ENCODE results near the gene CSNK1E.

CSNK1E gene

GRCh38 chr22:38312261-38312800, 4.9 kb downstream of the CSNK1E start:
- H3K4me3 ChIP-seq (ENCODE audit: low read length, poor library complexity, severe bottlenecking), result peak overlapping the region; percentile 95
- no peaks in the 10 kb centered on the region for H3K9me3 ChIP-seq (ENCODE audit: insufficient read depth, low read depth, low read length)
- H3K4me2 ChIP-seq (ENCODE audit: low read depth, low read length, poor library complexity, severe bottlenecking), result peak overlapping the region; percentile 89
- H3K9ac ChIP-seq (ENCODE audit: low read depth, low read length, poor library complexity, severe bottlenecking), result peak overlapping the region; percentile 95
- H4K20me1 ChIP-seq (ENCODE audit: insufficient read depth, low read length, poor library complexity, severe bottlenecking), result peaks cover 84% of the 10 kb centered on the region
- TF ChIP-seq, protein P1, sequence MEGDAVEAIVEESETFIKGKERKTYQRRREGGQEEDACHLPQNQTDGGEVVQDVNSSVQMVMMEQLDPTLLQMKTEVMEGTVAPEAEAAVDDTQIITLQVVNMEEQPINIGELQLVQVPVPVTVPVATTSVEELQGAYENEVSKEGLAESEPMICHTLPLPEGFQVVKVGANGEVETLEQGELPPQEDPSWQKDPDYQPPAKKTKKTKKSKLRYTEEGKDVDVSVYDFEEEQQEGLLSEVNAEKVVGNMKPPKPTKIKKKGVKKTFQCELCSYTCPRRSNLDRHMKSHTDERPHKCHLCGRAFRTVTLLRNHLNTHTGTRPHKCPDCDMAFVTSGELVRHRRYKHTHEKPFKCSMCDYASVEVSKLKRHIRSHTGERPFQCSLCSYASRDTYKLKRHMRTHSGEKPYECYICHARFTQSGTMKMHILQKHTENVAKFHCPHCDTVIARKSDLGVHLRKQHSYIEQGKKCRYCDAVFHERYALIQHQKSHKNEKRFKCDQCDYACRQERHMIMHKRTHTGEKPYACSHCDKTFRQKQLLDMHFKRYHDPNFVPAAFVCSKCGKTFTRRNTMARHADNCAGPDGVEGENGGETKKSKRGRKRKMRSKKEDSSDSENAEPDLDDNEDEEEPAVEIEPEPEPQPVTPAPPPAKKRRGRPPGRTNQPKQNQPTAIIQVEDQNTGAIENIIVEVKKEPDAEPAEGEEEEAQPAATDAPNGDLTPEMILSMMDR (conservative IDR thresholded peaks at IDR 0.05; ENCODE audit: low read length), result no peak
- no peak for TF ChIP-seq EZH2phosphoT487 (IDR thresholded peaks at IDR 0.05; ENCODE audit: borderline replicate concordance)
- peaks cover 5% of the 10 kb centered on the region; the same call in 1 of the 2 replicates for H3F3A ChIP-seq (ENCODE audit: low read depth)
- peaks cover 96% of the 10 kb centered on the region for H3K79me2 ChIP-seq (ENCODE audit: insufficient read depth, low read length)
- peaks cover 45% of the 10 kb centered on the region for H3K4me1 ChIP-seq (ENCODE audit: insufficient read depth, low read length, poor library complexity, severe bottlenecking)
- H2AFZ ChIP-seq (ENCODE audit: low read length), result no peak overlapping the region
- no peaks in the 10 kb centered on the region for H3K9me2 ChIP-seq (replicated peaks; ENCODE audit: low read depth, low read length)
- peaks cover 4% of the 10 kb centered on the region for H3K27me3 ChIP-seq (ENCODE audit: insufficient read depth, low read length, poor library complexity, severe bottlenecking)
- peaks cover 34% of the 10 kb centered on the region; the same call in 1 of the 2 replicates for H3K36me3 ChIP-seq (ENCODE audit: insufficient read depth, low read length)

DNA sequence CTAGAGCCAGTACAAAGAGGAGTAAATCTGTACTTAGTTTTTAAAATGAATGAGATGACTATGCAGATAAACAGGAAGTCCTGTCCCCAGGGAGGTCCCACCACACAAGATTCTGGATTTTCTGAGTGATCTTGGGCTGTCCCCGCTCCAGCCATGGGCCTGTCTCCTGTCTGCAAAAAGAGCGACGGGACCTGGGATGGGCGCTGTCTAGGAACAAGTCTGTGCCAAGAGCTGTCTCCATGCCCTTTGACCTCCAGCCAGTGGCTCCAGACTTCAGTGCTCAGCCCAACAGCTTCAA, 6.0 kb downstream of the CSNK1E start:
- Histone ChIP-seq H3K27me3 (ENCODE audit: insufficient read depth, low read length, poor library complexity, severe bottlenecking) (no peaks in the 10 kb centered on the region), H3K9me3 (ENCODE audit: insufficient read depth, low read depth, low read length) (no peaks in the 10 kb centered on the region), H3K4me2 (ENCODE audit: low read depth, low read length, poor library complexity, severe bottlenecking) (peak overlapping the region; percentile 29), H3K4me3 (ENCODE audit: low read length, poor library complexity, severe bottlenecking) (no peak overlapping the region), H3K9me2 (replicated peaks; ENCODE audit: low read depth, low read length) (no peaks in the 10 kb centered on the region), H4K20me1 (ENCODE audit: insufficient read depth, low read length, poor library complexity, severe bottlenecking) (peaks cover 90% of the 10 kb centered on the region), H2AFZ (ENCODE audit: low read length) (no peak overlapping the region), H3F3A (ENCODE audit: low read depth) (0 out of 2 replicates have a peak, but pooled peaks cover 2% of the 10 kb centered on the region), H3K36me3 (ENCODE audit: insufficient read depth, low read length) (peaks cover 34% of the 10 kb centered on the region; the same call in 1 of the 2 replicates), H3K9ac (ENCODE audit: low read depth, low read length, poor library complexity, severe bottlenecking) (no peak overlapping the region), H3K79me2 (ENCODE audit: insufficient read depth, low read length) (peaks cover 98% of the 10 kb centered on the region), H3K4me1 (ENCODE audit: insufficient read depth, low read length, poor library complexity, severe bottlenecking) (peaks cover 41% of the 10 kb centered on the region)
- no peak for TF ChIP-seq EZH2phosphoT487 (IDR thresholded peaks at IDR 0.05; ENCODE audit: borderline replicate concordance)
- TF ChIP-seq, protein P1 (conservative IDR thresholded peaks at IDR 0.05; ENCODE audit: low read length), result no peak

DNA sequence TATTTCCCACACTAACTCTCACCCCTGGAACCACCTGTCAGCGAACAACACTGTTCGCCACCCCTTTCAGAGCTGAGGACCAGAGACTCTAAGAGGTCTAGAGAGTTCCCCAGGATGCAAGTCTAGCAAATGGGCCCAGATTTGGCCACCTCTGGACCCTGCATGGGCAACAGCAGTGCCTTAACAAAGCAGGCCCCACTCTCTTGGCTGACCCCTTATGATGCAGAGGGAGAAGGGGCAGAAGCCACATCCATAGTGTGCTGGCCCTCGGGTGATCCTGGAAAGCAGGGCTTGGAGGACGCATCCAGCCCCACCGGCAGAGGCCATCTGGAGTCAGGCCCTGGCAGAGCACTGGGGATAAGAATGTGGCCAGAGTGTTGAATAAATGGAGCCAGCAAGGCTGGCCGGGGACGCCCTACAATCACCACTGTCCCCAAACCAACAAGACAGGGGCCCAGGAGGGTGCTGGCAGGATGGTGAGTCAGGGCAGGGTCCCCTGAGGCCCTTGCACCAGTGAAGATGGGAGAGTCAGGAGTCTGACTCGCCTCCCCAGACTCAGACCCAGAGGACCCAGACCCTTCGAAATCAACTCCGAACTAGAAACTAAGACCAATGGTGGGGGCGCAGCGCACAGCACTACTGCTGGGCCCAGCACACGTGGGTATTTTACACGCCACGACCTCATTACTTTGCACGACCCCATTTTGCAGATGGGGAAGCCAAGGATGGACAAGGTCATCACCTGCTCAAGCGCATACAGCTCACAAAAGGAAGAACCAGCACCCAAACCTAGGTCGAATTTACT, 6.5 kb downstream of the CSNK1E start:
- Histone ChIP-seq H4K20me1 (ENCODE audit: insufficient read depth, low read length, poor library complexity, severe bottlenecking) (peaks cover 90% of the 10 kb centered on the region), H3K79me2 (ENCODE audit: insufficient read depth, low read length) (peaks cover 98% of the 10 kb centered on the region), H2AFZ (ENCODE audit: low read length) (no peak overlapping the region), H3F3A (ENCODE audit: low read depth) (peaks cover 4% of the 10 kb centered on the region; the same call in 1 of the 2 replicates), H3K9ac (ENCODE audit: low read depth, low read length, poor library complexity, severe bottlenecking) (no peak overlapping the region), H3K4me2 (ENCODE audit: low read depth, low read length, poor library complexity, severe bottlenecking) (peak overlapping the region; percentile 29), H3K4me3 (ENCODE audit: low read length, poor library complexity, severe bottlenecking) (peak overlapping the region; percentile 8), H3K4me1 (ENCODE audit: insufficient read depth, low read length, poor library complexity, severe bottlenecking) (peaks cover 41% of the 10 kb centered on the region), H3K27me3 (ENCODE audit: insufficient read depth, low read length, poor library complexity, severe bottlenecking) (no peaks in the 10 kb centered on the region), H3K9me2 (replicated peaks; ENCODE audit: low read depth, low read length) (no peaks in the 10 kb centered on the region), H3K36me3 (ENCODE audit: insufficient read depth, low read length) (peaks cover 39% of the 10 kb centered on the region; the same call in 1 of the 2 replicates), H3K9me3 (ENCODE audit: insufficient read depth, low read depth, low read length) (no peaks in the 10 kb centered on the region)
- TF ChIP-seq EZH2phosphoT487 (IDR thresholded peaks at IDR 0.05; ENCODE audit: borderline replicate concordance), result no peak
- TF ChIP-seq, protein P1 (conservative IDR thresholded peaks at IDR 0.05; ENCODE audit: low read length), result no peak

All from Loucy (cell line).